Spleen (tissue), 7 donors: ENCODE results near the gene RYK.

Source experiments
- POLR2A ChIP-seq, 3 donors: fragments of 450-650 bp; IDR thresholded peaks; one replicate each; pipeline ENCODE4 v1.5.1; 2017; ENCODE audit warnings: antibody characterized with exemption in 3 of 3, mild to moderate bottlenecking in 1 of 3
- POLR2AphosphoS5 ChIP-seq, 3 donors: sonication (generic); formaldehyde crosslinking; IDR thresholded peaks; one replicate each; pipeline ENCODE4 v1.5.1; 2017; ENCODE audit warnings: antibody characterized with exemption in 3 of 3
- TF ChIP-seq, protein P1 (sequence below), 11 experiments: fragments of 200-600 bp in 7 of 11; fragments of 450-650 bp in 4 of 11; sonication (generic) in 4 of 11; IDR thresholded peaks in 8 of 11; conservative IDR thresholded peaks in 3 of 11; 1 replicate in 7 of 11; 2 replicates in 4 of 11; pipeline versions ENCODE4 v1.4.0 to v1.8.0; 2016 to 2021; ENCODE audit warnings: antibody characterized with exemption in 11 of 11, inconsistent platforms in 4 of 11, mild to moderate bottlenecking in 1 of 11
- donor health status: DM: no; HTN: no; CAD: no; lungs with moderate emphysema.
- donor health status: DM: no; HTN: no; CAD: no.
- donor health status: DM: no; HTN: no; CAD: no.

DNA sequence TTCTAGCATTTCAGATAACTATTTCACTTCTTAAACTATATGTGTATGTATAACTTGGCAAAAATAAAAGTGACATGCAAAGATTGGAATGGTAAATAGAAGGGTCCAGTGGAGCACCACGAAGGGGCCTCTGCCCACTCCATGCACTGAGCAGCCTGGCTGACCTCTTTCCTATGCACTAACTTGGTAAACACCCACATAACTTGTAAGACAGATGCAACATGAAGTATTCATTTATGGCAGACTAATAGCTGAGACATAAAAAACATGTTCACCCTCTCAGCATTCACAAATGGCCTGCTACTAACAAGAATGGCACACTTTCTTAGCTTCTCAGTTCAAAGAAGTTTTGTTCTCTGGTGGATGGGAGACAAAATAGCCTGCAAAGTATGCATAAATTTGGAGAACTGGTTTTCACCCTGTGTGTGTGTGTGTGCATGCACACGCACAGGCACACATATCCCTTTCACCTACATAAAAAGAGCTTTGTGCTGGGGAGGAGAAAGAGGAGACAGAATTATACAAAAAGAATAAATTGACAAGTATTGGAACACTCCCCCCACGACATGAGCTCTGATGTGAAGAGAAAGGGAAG, 26.5 kb upstream of the RYK start:
- TF ChIP-seq, protein P1, sequence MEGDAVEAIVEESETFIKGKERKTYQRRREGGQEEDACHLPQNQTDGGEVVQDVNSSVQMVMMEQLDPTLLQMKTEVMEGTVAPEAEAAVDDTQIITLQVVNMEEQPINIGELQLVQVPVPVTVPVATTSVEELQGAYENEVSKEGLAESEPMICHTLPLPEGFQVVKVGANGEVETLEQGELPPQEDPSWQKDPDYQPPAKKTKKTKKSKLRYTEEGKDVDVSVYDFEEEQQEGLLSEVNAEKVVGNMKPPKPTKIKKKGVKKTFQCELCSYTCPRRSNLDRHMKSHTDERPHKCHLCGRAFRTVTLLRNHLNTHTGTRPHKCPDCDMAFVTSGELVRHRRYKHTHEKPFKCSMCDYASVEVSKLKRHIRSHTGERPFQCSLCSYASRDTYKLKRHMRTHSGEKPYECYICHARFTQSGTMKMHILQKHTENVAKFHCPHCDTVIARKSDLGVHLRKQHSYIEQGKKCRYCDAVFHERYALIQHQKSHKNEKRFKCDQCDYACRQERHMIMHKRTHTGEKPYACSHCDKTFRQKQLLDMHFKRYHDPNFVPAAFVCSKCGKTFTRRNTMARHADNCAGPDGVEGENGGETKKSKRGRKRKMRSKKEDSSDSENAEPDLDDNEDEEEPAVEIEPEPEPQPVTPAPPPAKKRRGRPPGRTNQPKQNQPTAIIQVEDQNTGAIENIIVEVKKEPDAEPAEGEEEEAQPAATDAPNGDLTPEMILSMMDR (IDR thresholded peaks at IDR 0.05 in 8 of 11, conservative IDR thresholded peaks at IDR 0.05 in 3 of 11), result no peak
- TF ChIP-seq POLR2A (IDR thresholded peaks at IDR 0.05), result no peak
- TF ChIP-seq POLR2AphosphoS5 (IDR thresholded peaks at IDR 0.05), result no peak
